NCI-H146 treated with DMSO at 0.1 percent for 48 hours (cell line): Measurements from ENCODE around the gene WNT8A.
"Not testable (repeated sequence)": the region's sequence is repeated elsewhere in the genome, so short reads cannot be mapped to it uniquely, and the experiment has no call there.

Source experiments
- DNase-seq: peaks from one replicate; lab custom pipeline; 2025; ENCODE audit not compliant: unreplicated experiment; lab: John Stamatoyannopoulos, UW

The WNT8A gene

DNA sequence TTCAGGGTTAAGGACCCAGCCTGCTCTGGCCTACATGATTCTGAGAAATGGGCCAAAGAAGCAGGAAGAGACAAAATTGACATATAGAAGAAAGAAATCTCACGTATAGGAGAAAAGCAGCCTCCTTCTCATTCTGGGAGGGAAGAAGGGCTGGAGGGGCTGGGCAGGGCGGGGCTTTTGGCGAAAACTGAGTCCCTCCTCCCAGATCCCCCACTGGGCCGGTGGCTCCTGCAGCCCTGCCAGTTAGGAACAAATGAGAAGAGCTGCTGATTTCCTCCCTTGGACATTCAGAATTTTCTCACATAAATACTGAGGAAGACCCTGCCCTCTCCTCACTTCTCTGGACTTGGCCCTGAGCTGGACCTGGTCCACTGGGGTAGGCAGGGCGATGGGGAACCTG, at the start of gene WNT8A:
Gene WNT8A (plus strand): TSS at position 332 of the 400 bp plus-strand sequence. CDS start 95 bp downstream, outside the sequence.
- no peak for DNase-seq

DNA sequence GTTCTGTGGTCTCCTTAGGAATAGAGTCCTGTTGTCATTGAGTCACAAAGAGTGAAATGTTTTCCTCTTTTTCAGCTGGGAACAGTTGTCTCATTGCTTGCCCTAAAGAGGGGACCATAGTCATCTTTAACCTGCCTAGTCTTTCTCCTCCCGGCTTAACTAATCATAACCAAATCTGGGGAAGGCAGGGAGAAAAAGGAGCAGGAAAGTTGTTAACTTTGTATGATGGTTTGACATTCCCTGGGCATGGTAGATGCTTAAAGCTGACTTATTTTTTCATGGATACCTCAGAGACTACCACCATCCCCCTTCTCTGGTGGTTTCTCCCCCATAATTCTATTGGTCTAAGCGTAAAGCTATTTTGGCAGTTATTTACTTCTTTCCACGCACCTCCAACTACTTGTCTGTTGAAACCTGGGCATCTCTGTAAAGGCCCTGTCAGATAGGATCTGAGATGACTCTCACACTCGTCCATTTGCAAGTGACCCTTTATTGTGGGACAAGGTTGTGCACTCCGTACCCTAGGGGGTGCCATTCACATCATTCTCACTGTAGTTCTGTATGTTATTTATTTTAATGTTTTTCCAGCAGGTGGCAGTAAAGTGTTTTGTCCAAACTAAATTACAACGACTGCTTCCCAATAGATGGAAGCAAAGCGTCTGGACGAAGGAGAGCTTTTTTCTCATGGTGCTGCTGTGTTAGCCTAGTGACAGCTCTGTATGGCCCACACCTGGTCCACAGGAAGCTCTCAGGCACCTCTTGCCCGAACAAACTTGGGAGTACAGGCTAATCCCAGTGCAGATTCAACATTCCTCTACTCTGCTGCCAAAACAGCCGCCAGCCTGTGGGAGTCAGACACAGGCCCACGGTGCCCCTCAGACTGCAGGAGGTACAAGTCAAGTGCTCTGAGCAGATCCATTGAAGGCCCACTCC, 48.0 kb upstream of the WNT8A start:
- DNase-seq, result peak; percentile 76

GRCh38 chr5:138037271-138037670, 46.6 kb upstream of the WNT8A start:
- DNase-seq, result no peak

GRCh38 chr5:138037907-138038633, 45.8 kb upstream of the WNT8A start:
- DNase-seq, result no peak

DNA sequence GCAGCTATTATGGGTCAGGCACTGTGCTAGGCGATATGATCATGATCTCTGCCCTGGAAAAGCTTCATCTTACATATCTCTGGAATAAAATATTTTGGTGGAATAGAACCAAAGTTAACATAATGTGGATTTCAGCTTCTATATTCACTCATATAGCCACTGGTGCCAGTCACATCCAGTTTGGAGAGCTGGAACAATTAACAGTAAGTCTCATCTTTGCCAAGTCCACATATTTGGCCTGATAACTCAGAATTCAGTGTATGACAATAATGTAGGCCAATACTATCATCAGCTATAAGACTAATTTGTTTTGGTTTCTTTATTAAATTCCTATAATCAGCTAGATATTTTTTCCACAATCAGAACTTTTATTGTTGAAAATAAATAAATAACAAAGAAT, 45.0 kb upstream of the WNT8A start:
- no peak for DNase-seq

GRCh38 chr5:138045283-138045682, 38.5 kb upstream of the WNT8A start:
- not testable (repeated sequence) for DNase-seq

DNA sequence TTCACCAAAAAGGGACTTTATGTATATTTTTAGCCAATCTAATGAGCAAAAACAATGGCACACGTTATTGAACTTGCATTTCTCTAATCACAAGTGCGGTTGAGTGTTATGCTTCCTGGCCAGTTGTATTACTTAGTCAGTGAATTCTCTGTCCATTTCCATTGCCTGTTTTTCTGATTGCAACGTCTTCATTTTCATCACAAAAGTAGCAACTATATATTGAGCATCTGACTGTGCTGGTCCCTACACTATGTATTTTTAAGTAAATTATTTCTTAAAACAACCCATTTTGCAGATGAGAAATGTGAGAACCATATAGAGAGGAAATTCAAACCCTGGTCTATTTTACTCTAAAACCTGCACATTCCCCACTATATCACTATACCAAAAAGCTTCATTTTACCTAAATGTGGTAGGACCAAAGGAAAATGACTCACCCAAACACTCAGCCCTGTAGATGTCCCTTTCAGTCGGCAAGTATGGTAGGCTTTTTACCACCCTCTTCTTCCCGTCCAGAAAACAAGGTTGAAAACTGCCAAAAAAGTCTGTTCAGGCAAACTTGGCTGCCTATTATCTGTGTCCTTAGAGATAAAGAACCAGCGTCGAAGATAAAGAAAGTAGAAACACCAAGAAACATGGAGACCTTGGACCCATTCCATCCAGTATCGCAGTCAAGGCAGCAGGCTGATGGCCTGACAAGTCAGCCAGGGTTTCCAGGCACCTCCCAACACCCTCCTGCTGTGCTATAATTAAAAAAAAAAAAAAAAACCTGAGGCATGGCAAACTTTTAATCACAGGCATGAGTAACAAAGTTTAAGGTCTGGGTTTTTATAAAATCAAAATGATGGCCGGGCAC, 32.2 kb upstream of the WNT8A start:
- no peak for DNase-seq

- not testable (repeated sequence) for DNase-seq
Measured at GRCh38 chr5:138052718-138053117, 31.1 kb upstream of the WNT8A start.

- no peak for DNase-seq
Measured at GRCh38 chr5:138053554-138053953, 30.3 kb upstream of the WNT8A start.

DNA sequence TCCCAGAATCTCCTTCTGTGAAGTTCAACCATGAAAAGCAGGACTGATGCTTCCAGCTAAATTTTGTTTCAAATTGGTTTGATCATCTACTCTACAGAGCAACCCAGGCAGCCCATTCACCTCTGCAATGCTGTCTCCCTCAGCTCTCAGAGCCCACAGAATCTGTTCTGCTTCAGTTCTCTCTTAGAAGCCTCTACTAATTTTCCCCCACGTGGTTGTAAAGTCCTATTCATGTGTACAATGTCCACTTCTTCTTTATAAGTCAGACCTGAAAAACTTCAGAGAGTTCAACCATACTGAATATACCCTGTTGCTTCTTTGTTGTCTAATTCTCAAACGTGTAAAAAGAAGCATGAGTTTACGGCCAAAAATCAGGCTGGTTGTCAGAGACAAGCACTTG, 29.6 kb upstream of the WNT8A start:
- no peak for DNase-seq

- DNase-seq, result peak; percentile 19
Measured at GRCh38 chr5:138054847-138055558, 28.8 kb upstream of the WNT8A start.

- DNase-seq, result no peak
Measured at GRCh38 chr5:138064526-138064925, 19.3 kb upstream of the WNT8A start.

- DNase-seq, result no peak
Measured at GRCh38 chr5:138065102-138065501, 18.7 kb upstream of the WNT8A start.

DNA sequence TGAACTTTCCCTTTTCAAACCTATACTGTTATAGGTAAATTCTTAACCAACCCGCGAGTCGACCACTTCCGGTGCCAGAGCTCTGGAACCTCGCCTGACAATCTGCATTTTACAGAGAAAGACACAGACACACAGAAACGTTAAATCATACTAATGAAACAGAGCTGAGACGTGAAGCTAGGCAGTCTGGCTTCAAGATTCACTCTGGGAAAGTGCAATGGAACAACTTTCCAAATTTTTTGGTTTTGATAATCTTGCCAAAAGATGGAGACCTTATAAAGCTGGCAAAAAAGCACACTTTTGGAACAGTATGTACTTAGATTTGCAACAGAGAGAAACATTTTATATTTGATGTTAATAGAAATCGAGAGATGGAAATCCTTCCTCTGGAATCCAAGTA, 15.9 kb upstream of the WNT8A start:
- no peak for DNase-seq

DNA sequence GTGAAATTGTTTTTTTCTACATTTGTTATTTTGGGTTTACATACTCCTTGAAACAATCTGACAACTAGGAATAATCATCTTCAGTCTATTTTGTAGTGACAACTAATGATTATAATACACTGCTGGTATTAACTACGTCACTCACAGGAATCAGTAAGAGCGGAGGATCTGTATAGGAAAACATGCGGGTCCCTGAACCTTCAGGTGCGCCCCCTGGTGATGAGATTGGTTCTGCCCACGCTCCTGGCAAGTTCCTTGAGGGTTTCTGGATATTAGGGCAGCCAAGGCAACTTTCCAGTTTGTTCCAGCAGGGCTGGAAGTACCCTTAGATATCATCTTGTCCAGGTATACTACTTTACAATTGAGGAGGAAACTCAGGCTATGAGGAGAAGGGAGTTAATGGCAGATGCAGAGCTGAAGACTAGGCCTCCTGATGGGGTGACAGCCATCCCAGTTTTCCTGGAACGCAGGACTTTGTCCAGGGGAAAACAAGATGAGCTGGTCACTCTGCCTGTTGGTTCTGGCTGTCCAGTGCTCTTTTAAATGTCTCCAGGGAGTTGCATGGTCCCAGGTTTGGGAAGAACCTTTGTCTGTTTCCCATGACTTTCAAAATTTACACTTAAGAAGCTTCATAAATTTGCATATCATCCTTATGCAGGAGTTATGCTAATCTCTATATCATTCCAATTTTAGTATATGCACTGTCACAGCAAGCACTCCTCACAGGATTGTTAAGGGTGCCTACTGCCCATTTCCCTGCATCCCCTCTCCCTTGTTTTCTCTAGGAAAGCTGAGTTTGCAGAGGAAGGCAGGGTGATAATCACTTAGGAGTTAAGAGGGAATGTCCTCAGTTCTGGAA, 14.9 kb upstream of the WNT8A start:
- DNase-seq, result peak; percentile 45

GRCh38 chr5:138070026-138070425, 13.8 kb upstream of the WNT8A start:
- not testable (repeated sequence) for DNase-seq

- DNase-seq, result peak; percentile 27
Measured at GRCh38 chr5:138077064-138077696, 6.7 kb upstream of the WNT8A start.

- no peak for DNase-seq
Measured at GRCh38 chr5:138078006-138078643, 5.7 kb upstream of the WNT8A start.

- DNase-seq, result no peak
Measured at GRCh38 chr5:138082033-138082432, 1.8 kb upstream of the WNT8A start.
